ENCODE measurements around the gene SLC7A6. TPM values are rescaled to one million over a fixed set of nuclear protein-coding genes. Genes with fewer than 3 reads are reported as not detected.

Gene SLC7A6
- total and polyA plus RNA-seq, 10 of the 15 experiments (the other 5 are each of a cell fraction or from before 2014, with no cell fraction given) = 8.2 to 60.4 (median 28.6) TPM

DNA sequence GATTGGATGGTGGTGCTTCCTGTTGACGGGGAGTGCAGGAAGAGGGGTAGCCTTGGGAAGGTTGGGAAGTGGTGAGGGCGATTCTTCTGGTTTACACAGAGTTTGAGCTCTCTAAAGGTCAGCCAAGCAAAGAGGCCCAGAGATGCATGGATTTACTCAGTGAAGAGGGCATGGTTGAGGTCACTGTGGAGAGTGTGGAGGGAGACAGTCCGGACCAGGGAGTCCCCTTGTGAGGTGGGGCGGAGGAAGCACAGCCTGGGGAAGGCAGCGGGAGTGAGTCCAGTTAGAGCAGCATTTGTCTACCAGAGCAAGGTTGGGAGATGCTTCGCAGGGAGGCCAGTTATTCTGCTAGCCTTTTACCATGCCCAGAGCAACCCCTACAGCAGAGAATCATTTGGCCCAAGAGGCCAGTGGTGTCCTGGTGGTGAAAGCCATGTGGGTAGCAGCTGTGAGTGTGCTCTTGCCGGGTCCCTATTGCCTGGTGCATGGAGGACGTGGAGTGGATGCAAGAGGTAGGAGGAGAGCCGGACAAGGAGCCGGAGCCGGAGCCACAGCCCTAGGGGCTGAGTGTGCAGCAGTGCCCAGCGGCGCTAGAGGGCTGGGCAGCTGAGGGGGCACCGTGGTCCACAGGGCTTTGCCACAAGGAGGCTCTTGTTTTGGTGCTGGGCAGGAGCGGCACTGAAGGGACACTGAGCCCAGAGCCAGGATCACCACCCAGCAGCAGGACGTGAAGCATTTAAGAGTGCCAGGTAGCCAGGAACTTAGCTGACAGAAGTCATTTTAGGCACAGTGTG lies 74.2 kb downstream of the SLC7A6 start (continued):
- TF ChIP-seq, protein P1, sequence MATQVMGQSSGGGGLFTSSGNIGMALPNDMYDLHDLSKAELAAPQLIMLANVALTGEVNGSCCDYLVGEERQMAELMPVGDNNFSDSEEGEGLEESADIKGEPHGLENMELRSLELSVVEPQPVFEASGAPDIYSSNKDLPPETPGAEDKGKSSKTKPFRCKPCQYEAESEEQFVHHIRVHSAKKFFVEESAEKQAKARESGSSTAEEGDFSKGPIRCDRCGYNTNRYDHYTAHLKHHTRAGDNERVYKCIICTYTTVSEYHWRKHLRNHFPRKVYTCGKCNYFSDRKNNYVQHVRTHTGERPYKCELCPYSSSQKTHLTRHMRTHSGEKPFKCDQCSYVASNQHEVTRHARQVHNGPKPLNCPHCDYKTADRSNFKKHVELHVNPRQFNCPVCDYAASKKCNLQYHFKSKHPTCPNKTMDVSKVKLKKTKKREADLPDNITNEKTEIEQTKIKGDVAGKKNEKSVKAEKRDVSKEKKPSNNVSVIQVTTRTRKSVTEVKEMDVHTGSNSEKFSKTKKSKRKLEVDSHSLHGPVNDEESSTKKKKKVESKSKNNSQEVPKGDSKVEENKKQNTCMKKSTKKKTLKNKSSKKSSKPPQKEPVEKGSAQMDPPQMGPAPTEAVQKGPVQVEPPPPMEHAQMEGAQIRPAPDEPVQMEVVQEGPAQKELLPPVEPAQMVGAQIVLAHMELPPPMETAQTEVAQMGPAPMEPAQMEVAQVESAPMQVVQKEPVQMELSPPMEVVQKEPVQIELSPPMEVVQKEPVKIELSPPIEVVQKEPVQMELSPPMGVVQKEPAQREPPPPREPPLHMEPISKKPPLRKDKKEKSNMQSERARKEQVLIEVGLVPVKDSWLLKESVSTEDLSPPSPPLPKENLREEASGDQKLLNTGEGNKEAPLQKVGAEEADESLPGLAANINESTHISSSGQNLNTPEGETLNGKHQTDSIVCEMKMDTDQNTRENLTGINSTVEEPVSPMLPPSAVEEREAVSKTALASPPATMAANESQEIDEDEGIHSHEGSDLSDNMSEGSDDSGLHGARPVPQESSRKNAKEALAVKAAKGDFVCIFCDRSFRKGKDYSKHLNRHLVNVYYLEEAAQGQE (IDR thresholded peaks at IDR 0.05; ENCODE audit: low read depth, low read length) = no peak
- TF ChIP-seq SMAD1 (IDR thresholded peaks at IDR 0.05; ENCODE audit: low read depth, partially characterized antibody) (no peak), NR2F1 (conservative IDR thresholded peaks at IDR 0.05) (no peak), FOXM1 (IDR thresholded peaks at IDR 0.05; ENCODE audit: low read depth, low read length) (no peak), SPI1 (IDR thresholded peaks at IDR 0.05; ENCODE audit: borderline replicate concordance, insufficient read depth, low read depth, low read length) (no peak), NR2C1 (IDR thresholded peaks at IDR 0.05) (no peak), SMAD5 (IDR thresholded peaks at IDR 0.05; ENCODE audit: low read depth) (no peak)
- TF ChIP-seq, protein P2, sequence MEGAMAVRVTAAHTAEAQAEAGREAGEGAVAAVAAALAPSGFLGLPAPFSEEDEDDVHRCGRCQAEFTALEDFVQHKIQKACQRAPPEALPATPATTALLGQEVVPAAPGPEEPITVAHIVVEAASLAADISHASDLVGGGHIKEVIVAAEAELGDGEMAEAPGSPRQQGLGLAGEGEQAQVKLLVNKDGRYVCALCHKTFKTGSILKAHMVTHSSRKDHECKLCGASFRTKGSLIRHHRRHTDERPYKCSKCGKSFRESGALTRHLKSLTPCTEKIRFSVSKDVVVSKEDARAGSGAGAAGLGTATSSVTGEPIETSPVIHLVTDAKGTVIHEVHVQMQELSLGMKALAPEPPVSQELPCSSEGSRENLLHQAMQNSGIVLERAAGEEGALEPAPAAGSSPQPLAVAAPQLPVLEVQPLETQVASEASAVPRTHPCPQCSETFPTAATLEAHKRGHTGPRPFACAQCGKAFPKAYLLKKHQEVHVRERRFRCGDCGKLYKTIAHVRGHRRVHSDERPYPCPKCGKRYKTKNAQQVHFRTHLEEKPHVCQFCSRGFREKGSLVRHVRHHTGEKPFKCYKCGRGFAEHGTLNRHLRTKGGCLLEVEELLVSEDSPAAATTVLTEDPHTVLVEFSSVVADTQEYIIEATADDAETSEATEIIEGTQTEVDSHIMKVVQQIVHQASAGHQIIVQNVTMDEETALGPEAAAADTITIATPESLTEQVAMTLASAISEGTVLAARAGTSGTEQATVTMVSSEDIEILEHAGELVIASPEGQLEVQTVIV (IDR thresholded peaks at IDR 0.05; ENCODE audit: borderline replicate concordance, partially characterized antibody) = no peak

Data from GM12878 (cell line).